ENCODE data around the gene AHNAK. TPM values are rescaled to one million over a fixed set of nuclear protein-coding genes. Genes with fewer than 3 reads are reported as not detected.

Gene AHNAK
- polyA plus RNA-seq, 1 experiment: 145 TPM

DNA sequence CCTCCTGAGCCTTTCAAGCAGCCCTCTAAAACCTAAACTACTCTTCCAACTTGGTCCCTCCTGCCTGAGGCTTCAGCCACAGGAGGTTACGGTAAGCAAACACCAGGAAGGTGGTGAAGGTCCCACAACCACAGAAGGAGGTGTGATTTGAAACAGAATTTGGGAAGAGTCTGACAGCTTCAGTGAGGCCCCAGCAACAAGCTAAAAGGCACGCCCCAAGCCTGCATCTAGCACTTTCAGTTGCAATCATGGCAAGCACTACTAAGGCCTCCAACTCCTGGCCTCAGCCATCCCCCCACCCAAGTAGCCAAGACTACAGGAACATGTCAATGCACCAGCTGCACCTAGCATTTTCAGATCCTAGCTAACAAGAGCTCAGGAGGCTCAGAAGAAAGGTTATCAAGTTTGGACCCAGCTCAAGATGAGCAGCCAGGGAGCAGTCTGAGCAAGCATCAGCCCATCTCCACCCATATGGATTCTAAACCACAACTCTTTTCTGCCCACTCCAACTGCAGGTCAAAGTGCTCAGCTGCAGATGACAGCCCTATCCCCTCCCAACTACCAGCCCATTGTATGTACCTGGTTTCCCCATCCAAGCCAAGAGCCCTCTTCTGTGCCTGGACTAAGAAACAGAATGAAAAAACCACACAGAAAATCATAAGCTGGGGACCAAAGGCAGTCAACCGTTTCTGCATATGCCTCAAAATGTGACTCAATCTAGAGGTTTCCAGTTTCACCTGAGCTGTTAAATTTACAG lies 10.4 kb upstream of the AHNAK start:
- no peaks in the 10 kb centered on the region for H3K27me3 ChIP-seq (ENCODE audit: control insufficient read depth, insufficient read depth, low read length)
- POLR2A ChIA-PET: interaction anchor here (1.2 kb wide), 1 partner anchor 10 kb away, joined by 5 read pairs; the partner anchor contains the start of gene AHNAK
- DNase-seq (ENCODE audit: low read depth): no peak
- CTCF ChIA-PET: interaction anchor here (2.6 to 4.9 kb wide), 3 partner anchors 13 to 162 kb away, joined by 12 to 66 read pairs (median 47); no protein-coding TSS in a partner anchor
- H3K36me3 ChIP-seq (ENCODE audit: control insufficient read depth, insufficient read depth, low read length): peaks cover 5% of the 10 kb centered on the region
- no peak overlapping the region for H3K4me3 ChIP-seq (ENCODE audit: low read depth, low read length)
- TF ChIP-seq, protein P1, sequence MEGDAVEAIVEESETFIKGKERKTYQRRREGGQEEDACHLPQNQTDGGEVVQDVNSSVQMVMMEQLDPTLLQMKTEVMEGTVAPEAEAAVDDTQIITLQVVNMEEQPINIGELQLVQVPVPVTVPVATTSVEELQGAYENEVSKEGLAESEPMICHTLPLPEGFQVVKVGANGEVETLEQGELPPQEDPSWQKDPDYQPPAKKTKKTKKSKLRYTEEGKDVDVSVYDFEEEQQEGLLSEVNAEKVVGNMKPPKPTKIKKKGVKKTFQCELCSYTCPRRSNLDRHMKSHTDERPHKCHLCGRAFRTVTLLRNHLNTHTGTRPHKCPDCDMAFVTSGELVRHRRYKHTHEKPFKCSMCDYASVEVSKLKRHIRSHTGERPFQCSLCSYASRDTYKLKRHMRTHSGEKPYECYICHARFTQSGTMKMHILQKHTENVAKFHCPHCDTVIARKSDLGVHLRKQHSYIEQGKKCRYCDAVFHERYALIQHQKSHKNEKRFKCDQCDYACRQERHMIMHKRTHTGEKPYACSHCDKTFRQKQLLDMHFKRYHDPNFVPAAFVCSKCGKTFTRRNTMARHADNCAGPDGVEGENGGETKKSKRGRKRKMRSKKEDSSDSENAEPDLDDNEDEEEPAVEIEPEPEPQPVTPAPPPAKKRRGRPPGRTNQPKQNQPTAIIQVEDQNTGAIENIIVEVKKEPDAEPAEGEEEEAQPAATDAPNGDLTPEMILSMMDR (IDR thresholded peaks at IDR 0.05; ENCODE audit: insufficient read depth, low read depth, low read length): no peak

DNA sequence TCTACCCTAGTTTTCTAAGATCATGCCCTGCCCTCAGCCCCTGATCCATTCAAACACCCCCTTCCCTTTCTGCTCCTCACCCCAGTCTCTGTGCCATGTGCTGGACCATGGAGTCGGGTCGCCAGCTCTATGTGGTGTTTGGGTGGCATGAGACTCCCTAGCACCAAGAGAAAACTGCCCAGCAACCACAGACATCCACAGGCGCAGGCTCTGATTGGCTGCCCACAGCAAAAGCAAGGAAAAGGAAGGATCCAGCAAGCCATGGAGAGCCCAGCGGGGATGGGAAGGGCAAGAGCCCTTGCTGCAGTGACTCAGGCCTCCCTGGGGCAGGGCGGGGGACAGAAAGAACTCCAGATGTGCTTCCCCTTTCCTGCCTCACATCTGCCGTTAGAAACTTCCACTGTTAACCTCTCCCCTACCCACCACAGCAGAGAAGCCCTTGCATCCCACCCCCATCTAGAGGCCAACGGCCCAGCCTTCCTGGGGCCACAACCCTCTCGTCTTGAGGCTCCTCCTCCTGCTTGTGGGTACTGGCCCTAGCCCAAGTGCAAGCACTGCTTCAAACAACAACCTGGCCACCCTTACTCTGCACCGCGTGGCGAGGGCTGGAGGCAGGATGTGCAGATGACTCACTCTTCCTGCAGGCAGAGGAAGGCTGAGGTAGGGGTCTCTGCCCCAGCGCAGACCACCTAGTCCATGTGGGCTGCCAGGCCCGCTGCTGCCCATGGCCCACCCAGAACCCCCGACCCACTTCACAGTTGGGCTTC lies 9.7 kb upstream of the AHNAK start:
- TF ChIP-seq, protein P1 (IDR thresholded peaks at IDR 0.05; ENCODE audit: insufficient read depth, low read depth, low read length): no peak
- peak; percentile 81 for DNase-seq (ENCODE audit: low read depth)
- CTCF ChIA-PET: interaction anchor here (0.6 to 4.9 kb wide), 7 partner anchors 12 to 161 kb away, joined by 3 to 66 read pairs (median 12); no protein-coding TSS in a partner anchor
- POLR2A ChIA-PET: interaction anchor here (0.6 to 1.4 kb wide), 3 partner anchors 9 to 110 kb away, joined by 5 to 17 read pairs (median 5); partner anchors contain the start of gene AHNAK
- H3K27me3 ChIP-seq (ENCODE audit: control insufficient read depth, insufficient read depth, low read length): no peaks in the 10 kb centered on the region
- peaks cover 5% of the 10 kb centered on the region for H3K36me3 ChIP-seq (ENCODE audit: control insufficient read depth, insufficient read depth, low read length)
- H3K4me3 ChIP-seq (ENCODE audit: low read depth, low read length): 0 out of 2 replicates have a peak overlapping the region, but pooled peaks have one; percentile 10

DNA sequence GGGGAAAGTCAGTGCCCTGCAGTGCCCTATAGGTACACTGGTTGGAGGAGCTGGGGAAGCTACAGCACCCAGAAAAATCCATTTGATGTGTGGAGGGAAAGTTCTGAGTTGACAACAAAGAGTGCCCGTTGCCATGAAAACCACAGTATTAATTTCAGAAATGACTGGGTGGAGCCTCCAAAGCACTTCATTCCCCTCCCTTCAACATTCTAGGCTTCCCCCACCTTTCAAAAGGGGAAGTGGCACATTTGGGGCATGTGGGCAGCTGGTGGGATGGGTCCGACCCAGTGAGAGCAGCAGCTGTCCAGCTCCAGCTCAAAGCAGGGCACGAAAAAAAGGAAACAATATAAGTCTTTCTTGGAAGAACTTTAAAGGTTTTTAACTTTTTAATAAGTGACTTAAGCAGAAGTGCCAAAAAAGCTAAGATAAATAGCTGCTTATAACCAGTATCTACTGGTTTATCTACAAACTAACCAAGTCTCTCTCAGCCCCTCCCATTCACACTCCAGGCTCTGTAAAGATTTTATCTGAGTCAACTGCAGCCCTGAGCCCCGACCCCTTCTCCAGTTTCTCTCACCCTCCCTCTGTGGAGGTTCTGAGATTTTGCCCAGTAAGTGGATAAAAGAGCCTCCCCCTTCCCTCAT lies 9.0 kb upstream of the AHNAK start:
- peaks cover 5% of the 10 kb centered on the region for H3K36me3 ChIP-seq (ENCODE audit: control insufficient read depth, insufficient read depth, low read length)
- TF ChIP-seq, protein P1 (IDR thresholded peaks at IDR 0.05; ENCODE audit: insufficient read depth, low read depth, low read length): no peak
- H3K4me3 ChIP-seq (ENCODE audit: low read depth, low read length): no peak overlapping the region
- ChIA-PET POLR2A (interaction anchor here (0.6 to 1.4 kb wide), 2 partner anchors 9 to 110 kb away, joined by 5 to 17 read pairs; partner anchors contain the start of gene AHNAK), CTCF (interaction anchor here (0.6 to 4.8 kb wide), 5 partner anchors 12 to 160 kb away, joined by 3 to 47 read pairs (median 4); no protein-coding TSS in a partner anchor)
- DNase-seq (ENCODE audit: low read depth): no peak
- H3K27me3 ChIP-seq (ENCODE audit: control insufficient read depth, insufficient read depth, low read length): no peaks in the 10 kb centered on the region

DNA sequence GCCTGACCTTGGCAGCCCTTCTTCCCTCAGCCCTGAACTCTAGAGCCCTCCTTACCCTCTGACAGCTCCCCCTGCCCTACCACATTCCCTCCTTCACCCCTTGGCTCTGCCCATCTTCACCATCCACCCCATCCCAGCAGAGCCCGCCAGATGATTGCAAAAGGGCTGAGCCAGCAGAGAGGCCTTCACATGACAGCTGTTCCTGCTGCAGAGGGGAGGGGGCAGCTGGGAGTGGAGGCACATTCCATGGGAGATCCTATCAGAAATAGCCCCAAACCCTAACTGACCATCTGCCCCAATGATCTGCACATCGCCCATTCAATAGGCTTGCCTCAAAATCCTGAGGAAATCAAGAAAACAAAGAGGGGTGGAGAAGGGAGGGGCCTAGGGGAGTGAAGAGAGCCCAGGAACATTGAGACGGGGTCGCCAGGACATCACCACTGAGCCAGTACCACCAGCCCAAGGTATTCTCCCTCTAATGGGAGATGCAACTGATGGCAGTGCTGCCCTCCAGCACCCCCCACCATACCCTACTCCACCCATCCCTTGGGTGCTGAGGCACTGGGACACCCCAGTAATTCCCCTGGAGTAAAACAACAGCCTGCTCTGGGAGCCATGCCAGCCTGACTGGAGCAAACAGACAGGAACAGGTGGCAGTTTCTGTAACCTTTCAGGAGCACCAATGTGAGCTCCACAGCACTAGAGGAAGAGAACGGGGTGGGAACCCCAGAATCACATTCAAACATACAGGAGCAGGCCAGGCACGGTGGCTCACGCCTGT lies 8.0 kb upstream of the AHNAK start:
- no peaks in the 10 kb centered on the region for H3K27me3 ChIP-seq (ENCODE audit: control insufficient read depth, insufficient read depth, low read length)
- TF ChIP-seq, protein P1 (IDR thresholded peaks at IDR 0.05; ENCODE audit: insufficient read depth, low read depth, low read length): no peak
- ChIA-PET POLR2A (no interaction called here), CTCF (interaction anchor here (0.9 to 5.3 kb wide), 8 partner anchors 11 to 159 kb away, joined by 4 to 47 read pairs (median 12); no protein-coding TSS in a partner anchor)
- H3K36me3 ChIP-seq (ENCODE audit: control insufficient read depth, insufficient read depth, low read length): peaks cover 5% of the 10 kb centered on the region
- no peak overlapping the region for H3K4me3 ChIP-seq (ENCODE audit: low read depth, low read length)
- DNase-seq (ENCODE audit: low read depth): no peak
